ENCODE results near the gene ADGRL4. TPM values are rescaled to one million over a fixed set of nuclear protein-coding genes. Genes with fewer than 3 reads are reported as not detected.
"Not testable (repeated sequence)": the region's sequence is repeated elsewhere in the genome, so short reads cannot be mapped to it uniquely, and the experiment has no call there.

ADGRL4 gene
- total and polyA plus RNA-seq, 2 of the 13 experiments (the other 11 are each of a cell fraction or from before 2014, with no cell fraction given) = not detected

GRCh38 chr1:78875986-78876385 is 130.5 kb downstream of the ADGRL4 start:
- H3K4me3 ChIP-seq (replicated peaks in 1 of 3; ENCODE audit: insufficient read depth in 1 of 3, low read depth in 2 of 3, low read length in 3 of 3); in situ Hi-C loops (cut with HindIII; ENCODE audit: extremely low pct_ligation_motif_present, low pct_unique_long_range_greater_than_20kb); H3K9ac ChIP-seq (ENCODE audit: insufficient read depth, low read depth, low read length); H3K4me1 ChIP-seq (ENCODE audit: insufficient read depth, low read length); H3K36me3 ChIP-seq (replicated peaks in 1 of 2; ENCODE audit: control insufficient read depth in 1 of 2, insufficient read depth in 2 of 2, low read length in 2 of 2); intact Hi-C loops (cut with micrococcal nuclease; ENCODE audit: unreplicated experiment); H3K79me2 ChIP-seq (ENCODE audit: insufficient read depth, low read length); BruUV-seq (replicated peaks); H3K27me3 ChIP-seq (ENCODE audit: control insufficient read depth in 1 of 2, insufficient read depth in 2 of 2, low read length in 2 of 2); ATAC-seq; POLR2A ChIA-PET; H4K20me1 ChIP-seq (ENCODE audit: insufficient read depth, low read length); FAIRE-seq; H2AFZ ChIP-seq (ENCODE audit: low read length); DNase-seq (ENCODE audit: low spot score); H3K4me2 ChIP-seq (ENCODE audit: low read depth, low read length); H3K27ac ChIP-seq (ENCODE audit: extremely low read length, insufficient read depth, low read length); CTCF ChIA-PET (ENCODE audit: low intra/inter-chr PET ratio, low total read pairs): not testable (repeated sequence)
- 7% methylated on average over 4 of the region's 4 CpGs for whole genome bisulfite sequencing (ENCODE audit: low lambda C conversion rate)
- peaks cover 18% of the 10 kb centered on the region for H3K9me3 ChIP-seq (ENCODE audit: low read length)

GRCh38 chr1:78872801-78873200 is 133.7 kb downstream of the ADGRL4 start:
- H3K79me2 ChIP-seq (ENCODE audit: insufficient read depth, low read length); H3K4me2 ChIP-seq (ENCODE audit: low read depth, low read length); CTCF ChIA-PET (ENCODE audit: low intra/inter-chr PET ratio, low total read pairs); FAIRE-seq; ATAC-seq; POLR2A ChIA-PET; H3K9ac ChIP-seq (ENCODE audit: insufficient read depth, low read depth, low read length); H2AFZ ChIP-seq (ENCODE audit: low read length); H3K4me3 ChIP-seq (replicated peaks in 1 of 3; ENCODE audit: insufficient read depth in 1 of 3, low read depth in 2 of 3, low read length in 3 of 3); in situ Hi-C loops (cut with HindIII; ENCODE audit: extremely low pct_ligation_motif_present, low pct_unique_long_range_greater_than_20kb); DNase-seq (ENCODE audit: low spot score); H4K20me1 ChIP-seq (ENCODE audit: insufficient read depth, low read length); H3K27ac ChIP-seq (ENCODE audit: extremely low read length, insufficient read depth, low read length); BruUV-seq (replicated peaks); H3K4me1 ChIP-seq (ENCODE audit: insufficient read depth, low read length); intact Hi-C loops (cut with micrococcal nuclease; ENCODE audit: unreplicated experiment); H3K36me3 ChIP-seq (replicated peaks in 1 of 2; ENCODE audit: control insufficient read depth in 1 of 2, insufficient read depth in 2 of 2, low read length in 2 of 2); H3K27me3 ChIP-seq (ENCODE audit: control insufficient read depth in 1 of 2, insufficient read depth in 2 of 2, low read length in 2 of 2): not testable (repeated sequence)
- 26% methylated on average over 3 of the region's 4 CpGs for WGBS (ENCODE audit: low lambda C conversion rate)
- peaks cover 30% of the 10 kb centered on the region for H3K9me3 ChIP-seq (ENCODE audit: low read length)

GRCh38 chr1:78871249-78871648 is 135.3 kb downstream of the ADGRL4 start:
- ATAC-seq (no peak), FAIRE-seq (no peak), DNase-seq (ENCODE audit: low spot score) (no peak)
- no peaks in the 10 kb centered on the region for H3K4me1 ChIP-seq (ENCODE audit: insufficient read depth, low read length)
- H3K9ac ChIP-seq (ENCODE audit: insufficient read depth, low read depth, low read length) = no peak overlapping the region
- intact Hi-C loops (cut with micrococcal nuclease; ENCODE audit: unreplicated experiment) = no loop called here
- H3K27me3 ChIP-seq (ENCODE audit: control insufficient read depth in 1 of 2, insufficient read depth in 2 of 2, low read length in 2 of 2) = no peaks in the 10 kb centered on the region
- H3K4me2 ChIP-seq (ENCODE audit: low read depth, low read length) = no peak overlapping the region
- POLR2A ChIA-PET = no interaction called here
- no peak overlapping the region for H2AFZ ChIP-seq (ENCODE audit: low read length)
- no TSS peak for BruUV-seq (replicated peaks)
- no peaks in the 10 kb centered on the region for H3K79me2 ChIP-seq (ENCODE audit: insufficient read depth, low read length)
- no peaks in the 10 kb centered on the region for H4K20me1 ChIP-seq (ENCODE audit: insufficient read depth, low read length)
- H3K36me3 ChIP-seq (replicated peaks in 1 of 2; ENCODE audit: control insufficient read depth in 1 of 2, insufficient read depth in 2 of 2, low read length in 2 of 2) = no peaks in the 10 kb centered on the region
- no peak overlapping the region for H3K27ac ChIP-seq (ENCODE audit: extremely low read length, insufficient read depth, low read length)
- CTCF ChIA-PET (ENCODE audit: low intra/inter-chr PET ratio, low total read pairs) = no interaction called here
- H3K4me3 ChIP-seq (replicated peaks in 1 of 3; ENCODE audit: insufficient read depth in 1 of 3, low read depth in 2 of 3, low read length in 3 of 3) = no peak overlapping the region
- H3K9me3 ChIP-seq (ENCODE audit: low read length) = peaks cover 39% of the 10 kb centered on the region
- 4% methylated on average over 1 of the region's 1 CpG for WGBS (ENCODE audit: low lambda C conversion rate)
- in situ Hi-C loops (cut with HindIII; ENCODE audit: extremely low pct_ligation_motif_present, low pct_unique_long_range_greater_than_20kb) = no loop called here
- TF ChIP-seq NFE2L2 (IDR thresholded peaks at IDR 0.05; ENCODE audit: low read length) (no peak), ZNF501 (CRISPR knock-in tag; IDR thresholded peaks at IDR 0.05) (no peak), TEAD3 (CRISPR knock-in tag; optimal IDR thresholded peaks at IDR 0.05; ENCODE audit: borderline replicate concordance) (no peak), IRF1 (CRISPR knock-in tag; IDR thresholded peaks at IDR 0.05; ENCODE audit: low read depth) (no peak), ARHGAP35 (CRISPR knock-in tag; IDR thresholded peaks at IDR 0.05; ENCODE audit: borderline replicate concordance) (no peak), HNF1B (CRISPR knock-in tag; IDR thresholded peaks at IDR 0.05) (no peak), CENPT (CRISPR knock-in tag; IDR thresholded peaks at IDR 0.05; ENCODE audit: low read depth) (no peak), ZEB1 (IDR thresholded peaks at IDR 0.05; ENCODE audit: insufficient replicate concordance, low read depth) (no peak), PBX3 (CRISPR knock-in tag; IDR thresholded peaks at IDR 0.05; ENCODE audit: borderline replicate concordance) (no peak)
